Naive thymus-derived CD4-positive, alpha-beta T cell (primary cell): ENCODE results near the gene SUFU. TPM values are rescaled to one million over a fixed set of nuclear protein-coding genes. Genes with fewer than 3 reads are reported as not detected.

Source experiments
- ATAC-seq: fragments of 150-1000 bp; cut with Tn5 transposase; 2 replicates; pipeline ENCODE4 v1.10.0; 2021; ENCODE audit warnings: mild to moderate bottlenecking, moderate library complexity
- CTCF ChIA-PET: fragments of 350-600 bp; sonication (Branson Sonifier 250); formaldehyde crosslinking; loops from one replicate; lab custom pipeline; 2021; ENCODE audit warnings: antibody characterized with exemption; lab: Charles Lee
- POLR2A ChIA-PET: fragments of 350-600 bp; sonication (Branson Sonifier 250); formaldehyde crosslinking; loops from one replicate; lab custom pipeline; 2021; ENCODE audit warnings: antibody characterized with exemption, inconsistent platforms; lab: Charles Lee
- DNase-seq, 9 donors: peaks; one replicate each; pipeline versions ENCODE4 v3.0.0 to v3.0.0-alpha.2; 2020 to 2022; ENCODE audit warnings: mixed read lengths in 1 of 9
- H3K27ac ChIP-seq: one replicate; pipeline ENCODE4 v1.7.0; 2013; ENCODE audit warnings: mild to moderate bottlenecking, low read depth, low read length, moderate library complexity
- H3K27me3 ChIP-seq, 2 donors: one replicate each; pipeline ENCODE4 v1.7.0; 2013; ENCODE audit warnings: low read length in 2 of 2, mild to moderate bottlenecking in 2 of 2, moderate library complexity in 2 of 2; ENCODE audit not compliant: control insufficient read depth in 2 of 2, insufficient read depth in 2 of 2
- H3K36me3 ChIP-seq, 3 experiments: 1 replicate in 2 of 3; 2 replicates in 1 of 3; pipeline ENCODE4 v1.7.0; 2013; ENCODE audit warnings: low read length in 3 of 3, mild to moderate bottlenecking in 3 of 3, moderate library complexity in 1 of 3; ENCODE audit not compliant: insufficient read depth in 3 of 3, control insufficient read depth in 2 of 3
- H3K4me1 ChIP-seq, 2 donors: one replicate each; pipeline ENCODE4 v1.7.0; 2013; ENCODE audit warnings: low read length in 2 of 2, mild to moderate bottlenecking in 2 of 2, moderate library complexity in 1 of 2; ENCODE audit not compliant: control insufficient read depth in 2 of 2, insufficient read depth in 2 of 2
- H3K4me3 ChIP-seq: 2 replicates; pipeline ENCODE4 v1.7.0; 2013; ENCODE audit warnings: mild to moderate bottlenecking, low read length
- H3K9me3 ChIP-seq, 3 experiments: 1 replicate in 2 of 3; 2 replicates in 1 of 3; pipeline ENCODE4 v1.7.0; 2013; ENCODE audit warnings: low read length in 3 of 3; ENCODE audit not compliant: control insufficient read depth in 2 of 3
- H3K27ac Mint-ChIP-seq, 9 donors: one replicate each; pipeline ENCODE4 v1.8.0; 2020 to 2022; ENCODE audit warnings: mixed read lengths in 9 of 9, mild to moderate bottlenecking in 8 of 9, moderate library complexity in 5 of 9, inconsistent platforms in 2 of 9
- H3K27me3 Mint-ChIP-seq, 5 donors: one replicate each; pipeline ENCODE4 v1.8.0; 2021 to 2022; ENCODE audit warnings: mixed read lengths in 5 of 5, mild to moderate bottlenecking in 1 of 5
- H3K36me3 Mint-ChIP-seq, 5 donors: one replicate each; pipeline ENCODE4 v1.8.0; 2020 to 2022; ENCODE audit warnings: mixed read lengths in 5 of 5, mild to moderate bottlenecking in 3 of 5, inconsistent platforms in 1 of 5
- H3K4me1 Mint-ChIP-seq, 7 donors: one replicate each; pipeline ENCODE4 v1.8.0; 2020 to 2022; ENCODE audit warnings: mixed read lengths in 7 of 7, mild to moderate bottlenecking in 3 of 7, inconsistent platforms in 1 of 7
- H3K4me3 Mint-ChIP-seq, 10 donors: one replicate each; pipeline ENCODE4 v1.8.0; 2020 to 2022; ENCODE audit warnings: mild to moderate bottlenecking in 10 of 10, mixed read lengths in 10 of 10, moderate library complexity in 6 of 10, inconsistent platforms in 2 of 10
- H3K9me3 Mint-ChIP-seq, 11 donors: one replicate each; pipeline ENCODE4 v1.8.0; 2020 to 2022; ENCODE audit warnings: mixed read lengths in 11 of 11, mild to moderate bottlenecking in 4 of 11, inconsistent platforms in 1 of 11, moderate library complexity in 1 of 11
- intact Hi-C, 2 donors: fragments of 100-400 bp; cut with micrococcal nuclease; formaldehyde crosslinking; loops; one replicate each; pipeline ENCODE4 v1.15.1; 2023
- polyA plus RNA-seq, 2 donors: library from polyadenylated mRNA; unstranded; fragments of 300-500 nt; fragmentation: Illumina TruSeq; gene quantifications; one replicate each; pipeline ENCODE4 v1.2.3, GENCODE V29; 2021
- total RNA-seq, 6 experiments: library from RNA in 5 of 6; stranded (reverse) in 5 of 6; gene quantifications; 1 replicate in 5 of 6; 2 replicates in 1 of 6; pipeline ENCODE4 v1.2.3 and lab custom pipeline; 2021 to 2026

SUFU gene
- total and polyA plus RNA-seq, 7 experiments from 2014 or later, result 2.9 to 17.5 (median 14.4) TPM

DNA sequence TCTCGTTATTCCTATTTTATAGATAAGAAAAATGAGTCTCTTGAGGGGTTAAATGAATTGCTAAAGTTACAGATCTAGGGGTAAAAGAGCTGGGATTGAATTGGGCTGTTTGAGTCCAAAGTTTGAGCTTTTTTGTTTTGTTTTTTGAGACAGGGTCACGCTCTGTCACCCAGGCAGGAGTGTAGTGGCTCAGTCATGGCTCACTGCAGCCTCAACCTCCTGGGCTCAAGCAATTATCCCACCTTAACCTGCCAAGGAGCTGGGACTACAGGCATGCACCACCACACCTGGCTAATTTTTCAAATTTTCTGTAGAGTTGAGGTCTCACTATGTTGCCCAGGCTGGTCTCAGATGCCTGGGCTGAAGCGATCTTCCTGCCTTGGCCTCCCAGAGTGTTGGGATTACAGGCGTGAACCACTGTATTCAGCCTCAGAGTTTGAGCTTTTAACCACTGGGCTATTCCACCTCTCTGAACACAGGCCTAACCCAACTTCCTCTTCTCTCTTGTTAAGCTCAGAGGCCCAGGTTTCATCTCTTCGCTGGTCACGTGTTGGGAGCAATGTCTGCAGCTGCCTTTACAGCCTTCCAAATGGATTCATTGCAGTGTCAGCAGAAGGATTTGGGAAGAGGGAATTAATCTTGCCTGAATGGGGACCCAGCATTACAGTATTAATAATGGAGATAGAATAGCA, 8.0 kb downstream of the SUFU start:
- Histone ChIP-seq H3K27me3 (no peaks in the 10 kb centered on the region), H3K4me1 (peaks cover 0 to 8% of the 10 kb centered on the region in 2 donors), H3K27ac (no peak overlapping the region), H3K4me3 (no peak overlapping the region), H3K9me3 (no peaks in the 10 kb centered on the region), H3K36me3 (peaks cover 0 to 50% (median 10%) of the 10 kb centered on the region in 3 experiments)
- intact Hi-C loops, result no loop called here
- Mint-ChIP-seq H3K27me3 (no peaks in the 10 kb centered on the region), H3K4me1 (peaks cover 12 to 35% (median 28%) of the 10 kb centered on the region in 7 donors), H3K36me3 (peaks cover 0 to 28% (median 17%) of the 10 kb centered on the region in 5 donors), H3K27ac (peak overlapping the region in 8 of 9 donors; percentile 3 to 86 (median 60)), H3K9me3 (no peaks in the 10 kb centered on the region), H3K4me3 (no peak overlapping the region)
- no peak for DNase-seq
- ChIA-PET POLR2A (interaction anchor here (1.1 to 1.2 kb wide), 2 partner anchors 8 to 9 kb away, joined by 3 to 4 read pairs; partner anchors contain the start of gene ACTR1A), CTCF (interaction anchor here (0.7 to 1.3 kb wide), 4 partner anchors 9 to 123 kb away, joined by 3 read pairs; no protein-coding TSS in a partner anchor)
- ATAC-seq, result peak; percentile 63

DNA sequence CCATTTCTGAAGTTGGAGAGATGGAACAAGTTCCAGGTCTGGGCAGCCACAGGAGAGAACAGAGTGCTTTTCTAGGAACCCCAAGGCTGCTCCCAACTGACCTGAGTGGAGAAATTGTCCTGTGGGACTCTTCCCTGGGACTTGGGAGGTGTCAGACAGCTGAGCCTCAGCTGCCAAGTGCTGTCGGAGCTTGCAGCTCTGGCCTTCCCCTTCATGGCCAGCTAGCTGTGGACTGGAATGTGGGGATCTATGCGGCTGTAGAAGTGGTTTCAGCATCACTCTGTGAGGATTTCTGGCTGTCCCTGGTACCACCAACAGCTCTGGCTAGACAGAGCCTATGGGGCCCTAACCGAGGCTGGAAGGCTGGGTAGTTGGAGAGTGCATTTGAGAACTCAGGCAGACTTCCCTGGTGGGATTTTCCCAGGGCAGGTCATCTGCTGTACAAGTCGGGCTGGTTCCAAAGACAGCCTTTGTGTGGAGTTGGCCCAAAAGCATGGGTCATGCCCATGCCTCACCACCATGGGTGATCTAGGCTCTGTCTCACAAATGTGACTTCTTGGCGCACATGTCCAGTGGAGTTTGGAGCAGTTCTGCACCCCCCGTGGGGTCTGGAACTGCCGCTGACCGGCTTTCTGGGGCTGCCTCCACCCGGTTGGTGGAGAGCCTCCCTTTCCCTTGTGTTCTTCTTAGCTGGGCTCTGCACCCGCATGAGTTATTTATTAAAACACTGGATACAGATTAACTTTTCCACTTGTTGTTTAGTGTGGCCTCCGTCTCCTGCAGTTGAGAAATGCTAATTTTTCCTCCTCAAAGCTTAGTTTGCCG, 10.9 kb downstream of the SUFU start:
- ATAC-seq, result no peak

DNA sequence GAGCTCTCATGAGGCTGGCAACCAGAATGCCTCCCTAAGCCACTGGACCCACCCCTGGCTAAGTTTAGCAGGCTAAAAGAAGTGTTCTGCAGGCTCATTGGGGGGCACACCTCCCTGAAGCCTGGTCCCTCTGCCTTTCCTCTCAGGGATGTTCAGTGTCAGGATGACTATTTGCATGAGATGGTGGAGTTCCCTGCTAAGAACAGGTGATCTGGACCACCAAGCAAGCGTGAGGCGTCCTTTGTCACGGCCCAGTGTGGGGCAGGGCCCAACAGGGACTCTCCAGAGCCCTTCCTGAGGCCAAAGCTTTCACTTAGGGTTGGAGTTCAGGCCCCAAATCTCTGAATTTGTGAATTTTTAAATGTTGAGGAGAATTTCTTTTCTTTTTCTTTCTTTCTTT, 12.0 kb downstream of the SUFU start:
- H3K36me3 ChIP-seq, result peaks cover 0 to 39% (median 3%) of the 10 kb centered on the region in 3 experiments
- H3K9me3 Mint-ChIP-seq, result no peaks in the 10 kb centered on the region

More for the DNA sequence above, 10.9 kb downstream of the SUFU start:
- Histone ChIP-seq H3K9me3 (no peaks in the 10 kb centered on the region), H3K27ac (no peak overlapping the region), H3K4me1 (peaks cover 0 to 8% of the 10 kb centered on the region in 2 donors), H3K4me3 (no peak overlapping the region), H3K27me3 (no peaks in the 10 kb centered on the region), H3K36me3 (peaks cover 0 to 44% (median 3%) of the 10 kb centered on the region in 3 experiments)
- Mint-ChIP-seq H3K4me3 (no peak overlapping the region), H3K9me3 (no peaks in the 10 kb centered on the region), H3K27ac (no peak overlapping the region), H3K36me3 (peaks cover 0 to 31% (median 21%) of the 10 kb centered on the region in 5 donors), H3K4me1 (peaks cover 12 to 27% (median 13%) of the 10 kb centered on the region in 7 donors), H3K27me3 (no peaks in the 10 kb centered on the region)
- DNase-seq, result no peak
- intact Hi-C loops, result no loop called here
- ChIA-PET POLR2A (no interaction called here), CTCF (no interaction called here)

DNA sequence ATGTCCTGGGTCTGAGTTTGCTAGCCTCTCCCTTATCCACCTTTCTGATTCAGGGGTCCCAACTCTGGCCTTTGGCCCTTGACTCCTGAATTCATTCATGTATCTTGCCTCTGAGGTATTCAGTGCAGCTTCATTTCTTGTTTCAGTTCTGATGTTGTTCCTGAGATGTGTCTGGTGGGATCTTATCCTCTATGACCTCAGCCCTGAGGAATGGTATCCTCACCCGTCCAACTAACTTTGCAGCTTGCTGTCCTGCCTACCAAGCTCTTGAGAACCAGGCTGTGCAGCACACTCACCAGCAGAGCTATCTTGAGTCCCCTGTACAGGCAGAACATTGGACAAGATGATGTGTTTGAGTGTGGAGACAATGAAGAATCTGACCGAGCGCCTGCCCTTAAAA, 13.8 kb downstream of the SUFU start:
- ChIA-PET POLR2A (no interaction called here), CTCF (no interaction called here)
- DNase-seq (no peak), ATAC-seq (no peak)
- Histone ChIP-seq H3K36me3 (peaks cover 0 to 39% (median 7%) of the 10 kb centered on the region in 3 experiments), H3K27me3 (no peaks in the 10 kb centered on the region), H3K9me3 (no peaks in the 10 kb centered on the region), H3K27ac (no peak overlapping the region), H3K4me1 (no peaks in the 10 kb centered on the region), H3K4me3 (no peak overlapping the region)
- H3K27ac Mint-ChIP-seq, result peak overlapping the region in 3 of 9 donors; percentile 9 to 71 (median 68)
- intact Hi-C loops, result no loop called here
- no peaks in the 10 kb centered on the region for H3K27me3 Mint-ChIP-seq
- no peaks in the 10 kb centered on the region for H3K9me3 Mint-ChIP-seq
- peaks cover 5 to 31% (median 17%) of the 10 kb centered on the region in 7 donors for H3K4me1 Mint-ChIP-seq
- no peak overlapping the region for H3K4me3 Mint-ChIP-seq
- H3K36me3 Mint-ChIP-seq, result peaks cover 8 to 33% (median 18%) of the 10 kb centered on the region in 5 donors

More for the DNA sequence above, 12.0 kb downstream of the SUFU start:
- peaks cover 0 to 35% (median 21%) of the 10 kb centered on the region in 5 donors for H3K36me3 Mint-ChIP-seq
- ChIA-PET POLR2A (no interaction called here), CTCF (no interaction called here)
- DNase-seq (no peak), ATAC-seq (no peak)
- H3K4me1 ChIP-seq, result peaks cover 0 to 8% of the 10 kb centered on the region in 2 donors
- peaks cover 12 to 32% (median 16%) of the 10 kb centered on the region in 7 donors for H3K4me1 Mint-ChIP-seq
- no peaks in the 10 kb centered on the region for H3K27me3 ChIP-seq
- no peaks in the 10 kb centered on the region for H3K9me3 ChIP-seq
- H3K27ac Mint-ChIP-seq, result no peak overlapping the region
- H3K27me3 Mint-ChIP-seq, result no peaks in the 10 kb centered on the region
- H3K27ac ChIP-seq, result no peak overlapping the region
- H3K4me3 Mint-ChIP-seq, result no peak overlapping the region
- no peak overlapping the region for H3K4me3 ChIP-seq
- intact Hi-C loops, result no loop called here

DNA sequence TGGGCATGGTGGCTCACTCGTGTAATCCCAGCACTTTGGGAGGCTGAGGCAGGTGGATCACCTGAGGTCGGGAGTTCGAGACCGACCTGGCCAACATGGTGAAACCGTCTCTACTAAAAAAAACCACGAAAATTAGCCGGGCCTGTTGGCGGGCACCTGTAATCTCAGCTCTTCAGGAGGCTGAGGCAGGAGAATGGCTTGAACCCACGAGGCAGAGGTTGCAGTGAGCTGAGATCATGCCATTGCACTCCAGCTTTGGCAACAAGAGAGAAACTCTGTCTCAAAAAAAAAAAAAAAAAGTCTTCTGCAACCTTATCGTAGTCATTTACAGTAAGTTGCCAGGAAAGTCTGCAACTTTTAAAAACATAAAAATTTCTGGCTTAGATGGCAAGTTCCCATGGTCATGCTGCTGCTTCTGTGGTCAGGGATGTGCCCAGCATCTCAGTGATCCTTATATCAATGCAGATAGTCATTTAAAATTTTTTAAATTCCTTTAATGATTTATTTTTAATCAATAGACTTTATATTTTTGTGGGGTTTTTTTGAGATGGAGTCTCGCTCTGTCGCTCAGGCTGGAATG, 15.6 kb downstream of the SUFU start:
- no peaks in the 10 kb centered on the region for H3K9me3 Mint-ChIP-seq
- no peak for DNase-seq
- no peak overlapping the region for H3K27ac ChIP-seq
- peaks cover 8 to 34% (median 18%) of the 10 kb centered on the region in 7 donors for H3K4me1 Mint-ChIP-seq
- CTCF ChIA-PET, result interaction anchor here (0.7 kb wide), 1 partner anchor 313 kb away, joined by 3 read pairs; no protein-coding TSS in a partner anchor
- H3K27ac Mint-ChIP-seq, result no peak overlapping the region
- H3K4me1 ChIP-seq, result no peaks in the 10 kb centered on the region
- no peak overlapping the region for H3K4me3 Mint-ChIP-seq
- H3K9me3 ChIP-seq, result no peaks in the 10 kb centered on the region
- no peak for ATAC-seq
- peaks cover 0 to 35% (median 8%) of the 10 kb centered on the region in 3 experiments for H3K36me3 ChIP-seq
- POLR2A ChIA-PET, result no interaction called here
- H3K4me3 ChIP-seq, result no peak overlapping the region
- no peaks in the 10 kb centered on the region for H3K27me3 ChIP-seq
- intact Hi-C loops, result no loop called here
- H3K36me3 Mint-ChIP-seq, result peaks cover 8 to 32% (median 16%) of the 10 kb centered on the region in 5 donors
- no peaks in the 10 kb centered on the region for H3K27me3 Mint-ChIP-seq

DNA sequence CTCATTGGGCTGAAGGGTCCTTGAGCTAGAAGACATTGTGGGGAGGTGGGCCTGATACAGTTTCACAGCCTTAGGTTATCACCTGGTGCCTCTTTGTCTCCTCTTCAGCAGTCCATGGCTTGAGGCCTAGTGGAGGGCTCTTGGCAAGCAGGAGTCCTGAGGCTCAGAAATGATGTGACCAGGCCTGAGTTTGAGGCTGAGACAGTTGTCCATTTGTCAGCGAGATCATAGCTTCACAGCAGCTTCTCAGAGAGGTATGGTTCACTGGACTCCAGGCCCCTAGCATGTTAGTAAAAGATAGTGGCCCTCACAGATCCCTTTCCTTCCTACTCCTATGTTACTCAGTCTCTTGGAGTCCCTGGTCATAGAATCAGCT, 19.1 kb downstream of the SUFU start:
- ChIA-PET POLR2A (no interaction called here), CTCF (interaction anchor here (1.0 kb wide), 1 partner anchor 61 kb away, joined by 3 read pairs; no protein-coding TSS in a partner anchor)
- no peaks in the 10 kb centered on the region for H3K4me1 ChIP-seq
- H3K27me3 Mint-ChIP-seq, result no peaks in the 10 kb centered on the region
- H3K4me1 Mint-ChIP-seq, result peaks cover 8 to 27% (median 14%) of the 10 kb centered on the region in 7 donors
- no peaks in the 10 kb centered on the region for H3K9me3 Mint-ChIP-seq
- peak overlapping the region in 1 of 9 donors; percentile 32 for H3K27ac Mint-ChIP-seq
- H3K4me3 Mint-ChIP-seq, result no peak overlapping the region
- no peak for ATAC-seq
- no peaks in the 10 kb centered on the region for H3K27me3 ChIP-seq
- peaks cover 8 to 37% (median 16%) of the 10 kb centered on the region in 5 donors for H3K36me3 Mint-ChIP-seq
- H3K9me3 ChIP-seq, result no peaks in the 10 kb centered on the region
- H3K36me3 ChIP-seq, result peaks cover 0 to 23% (median 8%) of the 10 kb centered on the region in 3 experiments
- H3K4me3 ChIP-seq, result no peak overlapping the region
- no peak for DNase-seq
- no peak overlapping the region for H3K27ac ChIP-seq
- intact Hi-C loops, result no loop called here
